Testis (tissue), 3 donors: ENCODE results near the gene BEND5. TPM values are rescaled to one million over a fixed set of nuclear protein-coding genes. Genes with fewer than 3 reads are reported as not detected.

ENCODE experiments used
- DNase-seq: peaks from one replicate; pipeline ENCODE4 v3.0.0-alpha.2; 2019
- H3K27ac ChIP-seq, 2 donors: fragments of 200-600 bp; sonication (generic); one replicate each; pipeline ENCODE4 v1.5.1; 2019
- H3K27me3 ChIP-seq: fragments of 200-600 bp; sonication (generic); one replicate; pipeline ENCODE4 v1.5.1; 2019
- H3K36me3 ChIP-seq: fragments of 200-600 bp; sonication (generic); one replicate; pipeline ENCODE4 v1.5.1; 2017; ENCODE audit warnings: low read depth; ENCODE audit errors: missing control alignments
- H3K4me1 ChIP-seq: fragments of 200-600 bp; sonication (generic); one replicate; pipeline ENCODE4 v1.5.1; 2019
- H3K4me3 ChIP-seq, 2 donors: fragments of 200-600 bp; sonication (generic); one replicate each; pipeline ENCODE4 v1.5.1; 2017 to 2019
- H3K9me3 ChIP-seq: fragments of 200-600 bp; sonication (generic); one replicate; pipeline ENCODE4 v1.5.1; 2017
- CTCF ChIP-seq, 3 experiments: fragments of 450-650 bp in 2 of 3; fragments of 200-600 bp in 1 of 3; sonication (generic) in 1 of 3; IDR thresholded peaks; one replicate each; pipeline ENCODE4 v1.5.1; 2016 to 2019; ENCODE audit warnings: antibody characterized with exemption in 3 of 3, mild to moderate bottlenecking in 2 of 3, moderate library complexity in 1 of 3
- POLR2A ChIP-seq: fragments of 450-650 bp; IDR thresholded peaks from one replicate; pipeline ENCODE4 v1.6.1; 2017; ENCODE audit warnings: antibody characterized with exemption, mild to moderate bottlenecking, moderate library complexity
- WGBS, 2 donors: methylation state at CpG; one replicate each; pipeline ENCODE4 v1.1.5; 2018; 5-methylcytosine and 5-hydroxymethylcytosine counted together
- intact Hi-C: fragments of 100-400 bp; cut with DNase I; formaldehyde crosslinking; loops from one replicate; pipeline ENCODE4 v1.15.1; 2023; ENCODE audit warnings: low total_unique reads
- polyA plus RNA-seq: library from polyadenylated mRNA; stranded (reverse); fragments of 350-450 nt; fragmentation: Illumina TruSeq; extraction: RNeasy Lipid Tissue Mini Kit (QIAGEN cat#74804); gene quantifications from one replicate; pipeline ENCODE4 v1.2.3, GENCODE V29; 2014; ENCODE audit warnings: low read depth, low replicate concordance; ENCODE audit not compliant: insufficient read depth
- total RNA-seq, 2 donors: library from RNA; depleted of rRNA; stranded (reverse); fragments of >200 nt; gene quantifications; one replicate each; pipeline ENCODE4 v1.2.3, GENCODE V29; 2016

The BEND5 gene
- total and polyA plus RNA-seq, 3 donors from 2014 or later, result 5.8 to 7.1 (median 6.4) TPM

GRCh38 chr1:48741380-48741779 lies 35.3 kb downstream of the BEND5 start:
- H3K4me1 ChIP-seq, result peaks cover 12% of the 10 kb centered on the region
- H3K9me3 ChIP-seq, result no peaks in the 10 kb centered on the region
- no peak for DNase-seq
- H3K27me3 ChIP-seq, result no peaks in the 10 kb centered on the region
- H3K4me3 ChIP-seq, result no peak overlapping the region
- H3K27ac ChIP-seq, result peak overlapping the region in 1 of 2 donors; percentile 7
- intact Hi-C loops, result no loop called here
- no peaks in the 10 kb centered on the region for H3K36me3 ChIP-seq
- WGBS, 2 donors, result 69 to 82% methylated on average over 7 of the region's 7 CpGs
- TF ChIP-seq CTCF (IDR thresholded peaks at IDR 0.05) (no peak), POLR2A (no peak)

- no peaks in the 10 kb centered on the region for H3K36me3 ChIP-seq
- no peak for DNase-seq
Observed at GRCh38 chr1:48740621-48741020, 36.1 kb downstream of the BEND5 start.

GRCh38 chr1:48739091-48739490 lies 37.6 kb downstream of the BEND5 start:
- H3K36me3 ChIP-seq, result no peaks in the 10 kb centered on the region
- H3K27ac ChIP-seq, result no peak overlapping the region
- H3K27me3 ChIP-seq, result no peaks in the 10 kb centered on the region
- H3K4me1 ChIP-seq, result peaks cover 12% of the 10 kb centered on the region
- TF ChIP-seq CTCF (IDR thresholded peaks at IDR 0.05), result no peak
- no peak for TF ChIP-seq POLR2A
- no peak for DNase-seq
- no peaks in the 10 kb centered on the region for H3K9me3 ChIP-seq
- intact Hi-C loops, result no loop called here
- 57 to 65% methylated on average over 3 of the region's 3 CpGs for WGBS, 2 donors
- H3K4me3 ChIP-seq, result no peak overlapping the region

More at GRCh38 chr1:48740621-48741020, 36.1 kb downstream of the BEND5 start:
- 53 to 59% methylated on average over 3 of the region's 3 CpGs for WGBS, 2 donors
- Histone ChIP-seq H3K9me3 (no peaks in the 10 kb centered on the region), H3K4me3 (no peak overlapping the region), H3K4me1 (peaks cover 12% of the 10 kb centered on the region), H3K27me3 (no peaks in the 10 kb centered on the region), H3K27ac (no peak overlapping the region)
- intact Hi-C loops, result no loop called here
- TF ChIP-seq CTCF (IDR thresholded peaks at IDR 0.05) (no peak), POLR2A (no peak)

- no peak overlapping the region for H3K4me3 ChIP-seq
- no peaks in the 10 kb centered on the region for H3K9me3 ChIP-seq
- no peaks in the 10 kb centered on the region for H3K27me3 ChIP-seq
- H3K27ac ChIP-seq, result no peak overlapping the region
- no peak for TF ChIP-seq CTCF (IDR thresholded peaks at IDR 0.05)
- no peak for DNase-seq
- WGBS, 2 donors, result 80 to 94% methylated on average over 2 to 4 of the region's 4 CpGs
- intact Hi-C loops, result no loop called here
- H3K36me3 ChIP-seq, result no peaks in the 10 kb centered on the region
- H3K4me1 ChIP-seq, result peaks cover 12% of the 10 kb centered on the region
Observed at GRCh38 chr1:48738356-48738755, 38.3 kb downstream of the BEND5 start.

- TF ChIP-seq CTCF (IDR thresholded peaks at IDR 0.05) (no peak), POLR2A (no peak)
- Histone ChIP-seq H3K27ac (no peak overlapping the region), H3K4me1 (no peaks in the 10 kb centered on the region), H3K27me3 (no peaks in the 10 kb centered on the region), H3K36me3 (no peaks in the 10 kb centered on the region), H3K4me3 (no peak overlapping the region), H3K9me3 (no peaks in the 10 kb centered on the region)
- intact Hi-C loops, result no loop called here
- DNase-seq, result no peak
- WGBS, 2 donors, result 77% methylated on average over 6 of the region's 6 CpGs
Observed at GRCh38 chr1:48735796-48736195, 40.9 kb downstream of the BEND5 start.
